SH-SY5Y (cell line): ENCODE results near the gene DOCK10.

ENCODE experiments used
- GATA2 ChIP-seq: IDR thresholded peaks from 2 replicates; pipeline ENCODE4 v1.6.1; 2011; ENCODE audit warnings: mild to moderate bottlenecking, low read depth, low read length
- GATA3 ChIP-seq: IDR thresholded peaks from 2 replicates; pipeline ENCODE4 v1.6.1; 2011; ENCODE audit warnings: low read depth, mild to moderate bottlenecking, low read length, moderate library complexity

GRCh38 chr2:225008179-225008856, 34.0 kb downstream of the DOCK10 start:
- TF ChIP-seq GATA2 (no peak), GATA3 (no peak)
